Pancreas (tissue), 10 donors: Measurements from ENCODE around the gene ORM1. TPM values are rescaled to one million over a fixed set of nuclear protein-coding genes. Genes with fewer than 3 reads are reported as not detected.

Source experiments
- ATAC-seq, 4 donors: fragments of 200-7000 bp; cut with Tn5 transposase; one replicate each; pipeline versions ENCODE4 v1.8.0 to v1.9.1; 2020; ENCODE audit warnings: mild to moderate bottlenecking in 4 of 4, moderate library complexity in 4 of 4
- DNase-seq, 6 donors: peaks; one replicate each; pipeline ENCODE4 v3.0.0-alpha.2; 2020
- FAIRE-seq: peaks from 2 replicates; lab custom pipeline; 2012; peaks lifted over from hg19 to GRCh38; lab: Jason Lieb, UNC
- H3K27ac ChIP-seq, 4 donors: fragments of 200-600 bp; sonication (generic); 1 replicate in 3 of 4; 2 replicates in 1 of 4; pipeline versions ENCODE4 v1.5.0 to v1.8.0; 2020
- H3K27me3 ChIP-seq, 4 donors: fragments of 200-600 bp; one replicate each; pipeline ENCODE4 v1.8.0; 2021
- H3K36me3 ChIP-seq, 3 donors: fragments of 200-600 bp; sonication (generic) in 1 of 3; one replicate each; pipeline versions ENCODE4 v1.5.0 to v1.8.0; 2020 to 2021
- H3K4me1 ChIP-seq, 3 donors: fragments of 200-600 bp; one replicate each; pipeline ENCODE4 v1.8.0; 2021
- H3K4me3 ChIP-seq, 4 donors: fragments of 200-600 bp; sonication (generic) in 2 of 4; one replicate each; pipeline versions ENCODE4 v1.5.0 to v1.8.0; 2020 to 2021
- H3K9me3 ChIP-seq, 4 donors: fragments of 200-600 bp; one replicate each; pipeline ENCODE4 v1.8.0; 2021
- CTCF ChIP-seq, 4 donors: fragments of 200-600 bp; sonication (generic) in 3 of 4; IDR thresholded peaks; one replicate each; pipeline versions ENCODE4 v1.5.0 to v1.8.0; 2021; ENCODE audit warnings: antibody characterized with exemption in 4 of 4
- WGBS, 2 donors: extraction: QIAGEN DNeasy Blood & Tissue Kit; methylation state at CpG; one replicate each; pipeline ENCODE4 v1.1.7; 2013; 5-methylcytosine and 5-hydroxymethylcytosine counted together
- intact Hi-C, 3 donors: fragments of 100-400 bp; cut with DNase I; formaldehyde crosslinking; loops; one replicate each; pipeline versions ENCODE4 v1.11.1 to v1.14.2; 2022
- polyA plus RNA-seq, 2 donors: library from polyadenylated mRNA; stranded (reverse); fragments of 200-250 nt; gene quantifications; one replicate each; pipeline ENCODE4 v1.2.3, GENCODE V29; 2013
- total RNA-seq, 6 donors: library from RNA; stranded (reverse); fragmentation: NEBNext Ultra II Directional in 4 of 6; extraction: Animal tissue kit (Norgen Biotek cat#: 25700) in 4 of 6; gene quantifications; one replicate each; pipeline versions ENCODE4 v1.2.1 to v1.2.4, GENCODE V29; 2021 to 2023
- donor health status: healthy with polysubstance abuse.
- donor health status: DM: no; HTN: no; CAD: no; lungs with moderate emphysema.
- donor health status: DM: no; HTN: no; CAD: no.
- donor health status: control.
- donor health status: control.
- donor health status: Bipolar disorder and iron deficiency.
- donor health status: DM: yes; HTN: yes; CAD: no.
- donor health status: DM: no; HTN: no; CAD: no.
- donor health status: DM: no; HTN: no; CAD: no.
- donor health status: DM: yes; HTN: yes; CAD: no.

Gene ORM1
- total and polyA plus RNA-seq, 8 donors: 0.38 to 10.2 (median 0.92) TPM; not detected in 3

GRCh38 chr9:114291886-114292590 is 30.9 kb upstream of the ORM1 start:
- Histone ChIP-seq H3K4me3 (no peak overlapping the region), H3K36me3 (peaks cover 0 to 28% (median 9%) of the 10 kb centered on the region in 3 donors), H3K27me3 (no peaks in the 10 kb centered on the region), H3K27ac (no peak overlapping the region), H3K9me3 (no peaks in the 10 kb centered on the region), H3K4me1 (no peaks in the 10 kb centered on the region)
- no peak for ATAC-seq
- no peak for TF ChIP-seq CTCF (IDR thresholded peaks at IDR 0.05)
- 84 to 87% methylated on average over 11 of the region's 11 CpGs for whole genome bisulfite sequencing, 2 donors
- no peak for FAIRE-seq
- peak in 3 of 6 donors; percentile 5 to 21 (median 6) for DNase-seq
- intact Hi-C loops: loop anchor here in 1 of 3 donors (5.0 kb wide), 1 partner anchor 210 kb away; no protein-coding TSS in a partner anchor

GRCh38 chr9:114294664-114295063 is 28.2 kb upstream of the ORM1 start:
- no peak for TF ChIP-seq CTCF (IDR thresholded peaks at IDR 0.05)
- no peaks in the 10 kb centered on the region for H3K4me1 ChIP-seq
- DNase-seq: no peak
- no peaks in the 10 kb centered on the region for H3K27me3 ChIP-seq
- intact Hi-C loops: loop anchor here in 1 of 3 donors (5.0 kb wide), 1 partner anchor 212 kb away; no protein-coding TSS in a partner anchor
- ATAC-seq: no peak
- peaks cover 0 to 28% (median 9%) of the 10 kb centered on the region in 3 donors for H3K36me3 ChIP-seq
- no peak overlapping the region for H3K4me3 ChIP-seq
- no peaks in the 10 kb centered on the region for H3K9me3 ChIP-seq
- FAIRE-seq: no peak
- no peak overlapping the region for H3K27ac ChIP-seq

GRCh38 chr9:114296338-114296737 is 26.6 kb upstream of the ORM1 start:
- Histone ChIP-seq H3K4me1 (no peaks in the 10 kb centered on the region), H3K9me3 (no peaks in the 10 kb centered on the region), H3K27ac (no peak overlapping the region), H3K4me3 (no peak overlapping the region), H3K27me3 (no peaks in the 10 kb centered on the region), H3K36me3 (peaks cover 0 to 28% (median 9%) of the 10 kb centered on the region in 3 donors)
- no peak for FAIRE-seq
- no peak for TF ChIP-seq CTCF (IDR thresholded peaks at IDR 0.05)
- intact Hi-C loops: no loop called here
- DNase-seq: no peak
- no peak for ATAC-seq
- WGBS, 2 donors: 95 to 99% methylated on average over 1 of the region's 1 CpG

- intact Hi-C loops: no loop called here
- H3K4me3 ChIP-seq: no peak overlapping the region
- H3K4me1 ChIP-seq: no peaks in the 10 kb centered on the region
- TF ChIP-seq CTCF (IDR thresholded peaks at IDR 0.05): no peak
- no peaks in the 10 kb centered on the region for H3K9me3 ChIP-seq
- FAIRE-seq: no peak
- no peak for ATAC-seq
- no peaks in the 10 kb centered on the region for H3K27me3 ChIP-seq
- WGBS, 2 donors: 90% methylated on average over 15 of the region's 15 CpGs
- no peak overlapping the region for H3K27ac ChIP-seq
- peak in 3 of 6 donors; percentile 4 to 29 (median 21) for DNase-seq
- peaks cover 0 to 14% (median 7%) of the 10 kb centered on the region in 3 donors for H3K36me3 ChIP-seq
Observed at GRCh38 chr9:114299286-114300152, 23.4 kb upstream of the ORM1 start.
